ENCODE data around the gene ANAPC2. TPM values are rescaled to one million over a fixed set of nuclear protein-coding genes. Genes with fewer than 3 reads are reported as not detected.

Gene ANAPC2
- total RNA-seq, 1 donor from 2014 or later: 72.9 TPM

DNA sequence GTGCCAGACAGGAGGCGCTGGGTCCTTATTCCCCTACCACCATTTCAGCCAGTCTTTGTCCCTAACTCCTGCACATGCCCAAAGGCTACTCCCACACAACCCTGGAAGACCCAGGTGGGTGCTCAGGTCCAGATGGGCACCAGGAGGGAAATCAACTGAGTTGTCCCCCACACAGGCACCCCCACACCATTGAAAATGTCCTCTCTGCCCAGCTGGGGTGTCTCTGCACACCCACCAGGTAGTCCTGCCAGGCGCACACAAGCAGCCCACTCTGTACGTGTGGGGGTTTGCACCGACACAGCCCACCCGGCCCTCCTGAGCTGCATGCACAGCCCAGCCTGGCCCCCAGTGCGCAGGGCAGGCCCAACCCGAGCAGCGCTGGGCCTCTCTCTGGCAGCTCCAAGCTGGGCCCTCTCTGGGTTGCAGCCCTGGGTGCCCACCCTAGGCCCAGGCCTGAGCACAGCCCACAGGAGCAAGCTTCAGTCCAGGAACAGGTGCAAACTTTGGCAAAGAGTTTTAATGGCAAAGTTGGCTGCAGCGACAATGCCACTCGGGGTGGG, 31.5 kb upstream of the ANAPC2 start:
- Mint-ChIP-seq H3K27ac (ENCODE audit: unreplicated experiment) (no peak overlapping the region), H3K27me3 (ENCODE audit: unreplicated experiment) (peaks cover 3% of the 10 kb centered on the region), H3K4me3 (ENCODE audit: unreplicated experiment) (peak overlapping the region; percentile 55), H3K9me3 (ENCODE audit: unreplicated experiment) (peaks cover 6% of the 10 kb centered on the region), H3K36me3 (ENCODE audit: unreplicated experiment) (no peaks in the 10 kb centered on the region), H3K4me1 (ENCODE audit: low read depth, unreplicated experiment) (peaks cover 4% of the 10 kb centered on the region)
- no peak for DNase-seq
- TF ChIP-seq CTCF (IDR thresholded peaks at IDR 0.05; ENCODE audit: partially characterized antibody, unreplicated experiment): no peak

- peak overlapping the region; percentile 22 for H3K27ac Mint-ChIP-seq (ENCODE audit: unreplicated experiment)
- H3K4me1 Mint-ChIP-seq (ENCODE audit: low read depth, unreplicated experiment): peaks cover 4% of the 10 kb centered on the region
- H3K27me3 Mint-ChIP-seq (ENCODE audit: unreplicated experiment): peaks cover 3% of the 10 kb centered on the region
- peaks cover 6% of the 10 kb centered on the region for H3K9me3 Mint-ChIP-seq (ENCODE audit: unreplicated experiment)
- H3K36me3 Mint-ChIP-seq (ENCODE audit: unreplicated experiment): no peaks in the 10 kb centered on the region
- no peak for TF ChIP-seq CTCF (IDR thresholded peaks at IDR 0.05; ENCODE audit: partially characterized antibody, unreplicated experiment)
- no peak overlapping the region for H3K4me3 Mint-ChIP-seq (ENCODE audit: unreplicated experiment)
- peak; percentile 59 for DNase-seq
Observed at GRCh38 chr9:137218754-137219271, 30.5 kb upstream of the ANAPC2 start.

DNA sequence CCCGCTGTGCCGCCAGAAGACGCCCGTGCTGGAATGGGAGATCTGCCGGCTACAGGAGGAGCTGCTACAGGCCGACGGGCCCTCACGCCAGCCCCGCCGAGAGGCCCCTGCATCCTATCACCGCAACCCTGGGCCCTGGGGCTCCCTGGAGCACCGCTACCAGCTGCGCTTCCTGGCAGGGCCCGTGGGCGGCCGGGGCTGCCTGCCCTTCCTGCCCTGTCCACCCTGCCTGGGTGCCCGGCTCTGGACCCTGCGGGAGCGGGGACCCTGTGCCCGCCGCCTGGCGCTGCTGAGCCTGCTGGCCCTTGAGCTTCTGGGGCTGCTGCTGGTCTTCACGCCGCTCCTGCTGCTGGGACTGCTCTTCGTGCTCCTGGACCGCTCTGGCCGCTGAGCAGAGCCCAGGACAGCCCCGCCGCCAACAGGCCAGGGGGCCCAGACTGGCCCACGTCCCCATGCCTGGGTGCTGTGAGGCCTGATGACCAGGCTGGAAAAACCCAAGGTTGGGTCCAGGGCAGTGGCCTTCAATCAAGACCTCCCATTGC, 29.9 kb upstream of the ANAPC2 start:
- peaks cover 4% of the 10 kb centered on the region for H3K4me1 Mint-ChIP-seq (ENCODE audit: low read depth, unreplicated experiment)

DNA sequence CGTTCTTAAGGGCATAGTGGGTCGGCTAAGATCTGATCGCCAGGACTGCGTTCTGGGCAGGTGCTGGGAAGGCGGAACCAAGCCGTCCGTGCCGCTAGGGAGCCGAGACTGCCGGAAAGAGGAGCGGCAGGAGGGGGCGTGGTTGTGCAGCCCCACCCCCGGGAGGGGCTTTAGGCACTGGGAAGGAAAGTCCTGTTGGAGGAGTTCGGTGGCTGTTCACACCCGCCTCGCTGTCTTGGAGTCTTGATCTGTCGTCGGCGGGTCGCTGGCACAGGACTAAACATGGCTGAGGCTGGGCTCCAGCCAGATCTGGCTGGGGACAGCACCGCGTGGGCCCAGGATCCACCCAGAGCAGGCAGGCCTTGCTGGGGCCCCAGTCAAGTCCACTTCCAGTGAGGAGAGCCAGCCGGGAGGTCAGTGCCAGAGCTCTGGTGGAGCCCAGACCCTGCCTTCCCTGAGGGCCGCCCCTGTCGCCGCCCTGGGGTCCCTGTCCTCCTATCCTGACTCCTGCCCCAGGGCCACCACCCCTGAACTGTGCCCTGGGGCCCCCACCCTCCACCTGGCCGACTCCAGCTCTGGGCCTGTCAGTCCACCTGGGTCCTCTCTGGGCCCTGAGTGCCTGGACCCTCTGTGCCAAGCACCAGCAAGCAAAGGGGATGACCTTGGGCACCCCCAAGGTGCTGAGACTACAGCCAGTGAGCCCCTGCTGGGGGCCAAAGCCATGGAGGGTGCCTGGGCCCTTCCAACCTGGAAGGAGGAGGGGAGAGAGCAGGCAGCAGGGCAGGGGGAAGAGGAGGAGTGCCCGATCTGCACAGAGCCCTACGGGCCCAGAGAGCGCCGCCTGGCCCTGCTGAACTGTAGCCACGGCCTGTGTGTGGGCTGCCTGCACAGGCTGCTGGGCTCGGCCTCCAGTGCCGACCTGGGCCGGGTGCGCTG, 29.2 kb upstream of the ANAPC2 start:
- Mint-ChIP-seq H3K27ac (ENCODE audit: unreplicated experiment) (no peak overlapping the region), H3K4me1 (ENCODE audit: low read depth, unreplicated experiment) (peaks cover 4% of the 10 kb centered on the region), H3K36me3 (ENCODE audit: unreplicated experiment) (no peaks in the 10 kb centered on the region), H3K27me3 (ENCODE audit: unreplicated experiment) (peaks cover 7% of the 10 kb centered on the region), H3K9me3 (ENCODE audit: unreplicated experiment) (peaks cover 8% of the 10 kb centered on the region), H3K4me3 (ENCODE audit: unreplicated experiment) (no peak overlapping the region)
- no peak for TF ChIP-seq CTCF (IDR thresholded peaks at IDR 0.05; ENCODE audit: partially characterized antibody, unreplicated experiment)
- DNase-seq: no peak

More for the DNA sequence above, 29.9 kb upstream of the ANAPC2 start:
- Mint-ChIP-seq H3K27ac (ENCODE audit: unreplicated experiment) (peak overlapping the region; percentile 22), H3K9me3 (ENCODE audit: unreplicated experiment) (peaks cover 6% of the 10 kb centered on the region), H3K4me3 (ENCODE audit: unreplicated experiment) (no peak overlapping the region), H3K27me3 (ENCODE audit: unreplicated experiment) (peaks cover 3% of the 10 kb centered on the region), H3K36me3 (ENCODE audit: unreplicated experiment) (no peaks in the 10 kb centered on the region)
- no peak for TF ChIP-seq CTCF (IDR thresholded peaks at IDR 0.05; ENCODE audit: partially characterized antibody, unreplicated experiment)
- no peak for DNase-seq
